HL-60/S4 (cell line): ENCODE data around the gene LDHAL6B.

Source experiments
- in situ Hi-C: fragments of 300-500 bp; cut with MboI; formaldehyde crosslinking; loops from 2 replicates; pipeline ENCODE4 v1.14.3; 2022; ENCODE audit warnings: low sequenced_read_pairs

LDHAL6B gene

DNA sequence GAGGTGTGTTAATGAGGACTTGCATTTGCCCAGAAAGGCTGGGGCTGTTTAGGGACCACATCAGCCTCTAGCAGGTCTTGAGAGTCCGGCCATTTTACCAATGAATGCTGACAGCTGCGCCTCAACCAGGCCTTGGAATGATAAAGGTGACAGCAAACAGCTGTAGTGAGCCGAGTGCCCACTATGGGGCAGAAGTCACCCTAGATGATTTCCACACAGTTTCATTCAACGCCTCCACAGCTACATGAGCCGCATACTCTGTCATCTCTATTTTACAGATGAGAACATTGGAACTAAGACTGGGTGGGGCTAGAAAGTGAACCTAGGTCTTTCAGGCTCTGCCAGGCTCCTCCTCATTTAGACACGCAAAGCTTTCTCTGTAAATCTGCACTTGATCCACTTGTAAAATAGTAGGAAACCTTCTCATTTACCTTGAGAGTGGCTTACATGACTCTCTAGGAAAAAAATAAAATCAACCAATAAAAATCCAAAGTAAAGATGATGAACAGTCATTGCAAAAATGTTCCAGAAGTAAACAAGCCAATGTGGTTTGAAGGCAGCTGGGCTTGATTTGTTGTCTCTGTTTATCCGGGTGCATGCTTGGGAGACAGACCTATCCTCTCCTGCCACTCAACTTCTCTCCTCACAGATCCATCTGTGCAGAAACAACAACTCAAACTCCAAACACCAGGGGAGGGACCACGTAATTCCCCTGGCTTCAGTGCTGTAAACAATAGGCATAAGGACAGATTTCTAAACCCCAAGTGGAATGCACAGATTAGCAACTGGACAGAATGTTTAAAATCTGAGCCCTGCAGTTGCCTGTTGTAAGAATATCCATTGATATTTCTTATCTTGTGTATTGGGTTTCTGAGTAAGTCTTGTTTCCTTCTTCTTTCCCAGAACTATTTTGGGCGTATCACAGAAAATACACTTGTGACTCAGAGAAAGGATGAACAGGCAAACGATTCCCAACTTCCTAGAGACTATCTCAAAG, 31.5 kb upstream of the LDHAL6B start:
- in situ Hi-C loops, result loop anchor here (25.0 kb wide), 1 partner anchor 312 kb away; no protein-coding TSS in a partner anchor

DNA sequence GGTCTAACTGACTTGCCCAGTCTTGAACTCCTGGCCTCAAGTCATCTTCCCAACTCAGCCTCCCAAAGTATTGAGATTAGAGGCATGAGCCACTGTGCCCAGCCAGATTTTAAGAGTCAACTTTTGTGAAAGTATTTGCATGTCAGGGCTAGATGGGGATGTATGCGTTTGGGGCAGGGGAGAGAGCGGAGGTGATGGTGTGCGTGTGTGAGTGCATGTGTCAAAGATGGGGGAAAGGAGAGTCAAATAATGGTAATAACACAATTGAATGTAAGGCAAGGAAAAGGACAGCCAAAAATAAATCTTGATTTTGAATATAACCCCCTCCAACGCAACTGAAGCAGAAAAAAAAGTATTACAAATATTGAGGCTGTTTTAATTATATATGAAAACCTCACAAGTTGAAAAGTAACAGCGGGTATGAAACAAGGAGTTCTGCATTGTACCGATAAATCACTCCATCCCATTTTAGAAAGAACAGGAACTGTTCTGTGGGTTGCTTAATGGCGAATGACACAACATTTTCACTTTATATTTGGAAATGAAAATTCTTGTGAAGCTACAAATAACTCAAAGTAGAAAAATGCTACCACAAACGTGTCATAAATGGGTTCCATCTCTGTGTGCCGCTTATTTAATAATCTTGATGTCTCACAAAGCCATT, 29.9 kb upstream of the LDHAL6B start:
- in situ Hi-C loops, result no loop called here

- in situ Hi-C loops, result no loop called here
These were observed 29.4 kb upstream of the LDHAL6B start for GRCh38 chr15:59177317-59177660.

DNA sequence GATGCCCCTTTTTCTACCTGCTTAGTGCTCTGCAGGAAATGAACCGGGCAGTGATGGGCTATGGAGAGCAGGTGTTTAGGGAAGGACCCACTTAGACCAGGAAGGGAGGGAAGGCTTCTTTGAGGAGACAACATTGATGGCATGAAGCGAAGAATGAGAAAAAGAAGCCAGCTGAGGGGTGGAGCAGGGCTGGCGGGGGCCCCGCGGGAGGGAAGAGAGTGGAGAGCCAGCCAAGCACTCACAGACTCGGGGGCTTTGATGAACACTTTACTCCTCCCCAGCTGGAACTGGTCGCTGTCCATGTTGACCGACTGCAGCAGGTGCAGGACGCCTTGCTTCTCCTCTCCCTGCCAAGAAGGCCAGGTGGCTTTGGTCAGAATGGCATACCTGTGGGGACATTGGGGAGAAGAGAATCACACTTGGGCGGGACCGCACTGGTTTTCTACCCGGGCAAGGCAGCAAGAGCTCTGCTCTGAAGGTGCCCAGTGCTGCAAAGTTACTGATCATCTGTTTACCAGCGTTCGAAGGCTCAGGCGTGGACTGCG, 28.4 kb upstream of the LDHAL6B start:
- in situ Hi-C loops, result no loop called here

DNA sequence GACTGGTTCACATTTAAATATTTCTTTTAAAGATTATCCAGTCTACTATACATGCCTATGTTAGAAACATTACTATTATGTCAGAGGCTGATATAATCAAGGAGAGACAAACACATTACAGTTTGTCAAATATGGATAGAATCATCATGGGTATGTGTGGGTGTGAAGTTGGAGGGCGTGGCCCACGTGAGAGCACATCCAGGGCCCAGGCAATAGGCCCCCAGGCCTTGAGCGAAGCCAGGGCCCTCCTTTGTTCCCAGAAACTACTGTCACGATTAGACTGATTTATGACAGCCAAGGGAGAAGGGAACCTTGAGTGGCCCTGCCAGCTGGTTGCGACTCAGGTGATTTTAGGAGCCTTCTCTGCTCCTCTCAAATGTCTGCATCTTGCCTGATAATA, 26.9 kb upstream of the LDHAL6B start:
- in situ Hi-C loops, result no loop called here

DNA sequence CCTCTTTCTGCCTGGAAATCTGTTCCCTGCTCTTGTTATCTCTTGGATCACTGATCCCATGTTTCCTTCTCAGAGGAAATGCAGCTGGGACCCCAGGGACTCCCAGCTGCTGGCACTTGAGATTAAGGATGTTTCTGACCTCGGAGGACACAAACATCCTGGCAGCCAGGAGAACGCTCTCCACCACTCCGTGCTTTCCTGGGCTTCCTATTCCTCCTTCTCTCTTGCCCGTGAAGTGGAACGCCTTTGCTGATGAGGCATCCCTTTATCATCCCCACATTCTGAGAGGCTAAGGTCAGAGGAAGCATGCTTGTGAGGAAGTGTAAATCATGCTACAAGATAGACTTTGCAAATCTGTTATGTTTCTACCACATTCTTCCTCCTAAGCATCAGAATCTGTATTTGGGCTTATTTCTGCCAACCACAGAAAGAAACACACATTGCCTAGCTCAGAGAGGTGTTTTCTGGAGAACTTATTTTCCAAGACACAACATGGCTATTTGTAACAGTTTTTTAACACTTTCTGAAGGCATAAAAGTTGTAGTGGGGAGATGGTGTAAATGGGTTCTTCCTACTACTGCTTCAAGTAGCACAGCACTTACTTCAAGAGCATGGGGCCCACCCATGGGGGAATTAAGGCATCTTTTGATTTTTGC, 25.6 kb upstream of the LDHAL6B start:
- in situ Hi-C loops, result no loop called here

GRCh38 chr15:59185725-59186124, 20.9 kb upstream of the LDHAL6B start:
- in situ Hi-C loops, result no loop called here

- in situ Hi-C loops, result no loop called here
These were observed 20.1 kb upstream of the LDHAL6B start for GRCh38 chr15:59186501-59186900.

GRCh38 chr15:59189241-59189640, 17.4 kb upstream of the LDHAL6B start:
- in situ Hi-C loops, result no loop called here

DNA sequence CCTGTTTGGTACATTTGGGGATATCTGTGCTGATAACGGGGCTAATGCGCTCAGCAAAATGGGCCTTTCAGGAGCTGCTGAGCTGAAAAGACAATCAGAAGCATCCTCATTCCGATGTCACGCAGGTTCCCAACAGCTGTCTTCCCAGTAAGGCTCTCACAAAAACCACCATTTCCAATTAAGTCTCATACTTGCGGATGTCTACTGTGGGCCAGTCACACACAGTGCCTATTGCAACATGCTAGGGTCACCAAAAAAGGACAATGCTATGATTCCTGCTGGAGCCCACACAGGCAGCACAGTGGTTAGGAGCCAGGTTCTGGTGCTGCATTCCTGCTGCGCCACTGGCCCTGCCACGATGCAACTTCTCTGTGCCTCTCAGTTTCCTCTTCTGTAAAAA, 16.4 kb upstream of the LDHAL6B start:
- in situ Hi-C loops, result no loop called here

DNA sequence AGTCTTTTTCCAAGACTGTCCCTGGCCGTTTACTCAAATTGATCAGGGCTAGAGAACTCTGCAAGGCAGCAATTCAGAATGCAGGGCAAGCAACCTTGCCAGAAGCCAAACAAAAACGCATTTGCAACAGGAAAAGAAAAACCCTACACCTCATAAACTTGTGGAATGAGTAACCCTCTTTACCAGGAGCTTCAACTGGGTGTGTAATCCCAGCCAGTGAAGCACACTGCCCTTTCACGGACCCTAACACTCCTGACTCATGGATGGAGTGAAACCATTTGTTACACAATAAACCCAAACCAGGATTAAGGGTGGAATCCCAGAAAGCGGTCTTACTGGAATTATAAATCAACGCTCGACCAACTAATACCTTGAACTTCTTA, 14.8 kb upstream of the LDHAL6B start:
- in situ Hi-C loops, result no loop called here

DNA sequence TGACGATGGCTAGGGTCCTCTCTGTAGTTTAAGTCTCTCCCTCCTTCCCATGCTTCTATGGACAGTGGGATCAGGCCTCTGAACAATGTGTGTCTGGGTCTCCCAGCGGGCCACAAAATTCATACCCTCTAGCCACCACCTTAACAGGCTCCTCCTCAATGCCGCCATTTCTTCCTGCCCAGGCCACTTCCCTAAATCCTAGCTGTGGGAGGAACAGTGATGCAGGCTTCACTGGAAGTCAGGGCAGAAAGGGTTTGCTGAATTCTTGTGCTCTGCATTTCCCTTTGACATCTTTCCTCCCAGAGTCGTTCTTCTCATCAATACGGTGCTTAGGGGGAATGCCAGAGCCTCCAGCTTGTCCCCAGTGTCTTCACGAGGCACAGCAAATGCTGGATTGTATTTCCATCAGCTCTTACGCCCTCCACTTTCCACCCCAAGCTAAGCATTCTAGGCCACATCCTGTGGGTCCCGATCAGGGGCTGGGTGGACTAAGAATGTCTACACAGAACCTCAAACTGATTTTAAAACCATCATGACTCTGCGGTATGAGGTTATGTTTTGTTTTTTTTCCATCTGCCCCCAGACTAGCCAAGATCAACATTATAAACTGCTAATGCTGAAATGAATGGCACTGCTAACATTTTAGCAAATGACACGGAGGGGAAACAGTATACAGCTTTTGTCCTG, 11.9 kb upstream of the LDHAL6B start:
- in situ Hi-C loops, result no loop called here

DNA sequence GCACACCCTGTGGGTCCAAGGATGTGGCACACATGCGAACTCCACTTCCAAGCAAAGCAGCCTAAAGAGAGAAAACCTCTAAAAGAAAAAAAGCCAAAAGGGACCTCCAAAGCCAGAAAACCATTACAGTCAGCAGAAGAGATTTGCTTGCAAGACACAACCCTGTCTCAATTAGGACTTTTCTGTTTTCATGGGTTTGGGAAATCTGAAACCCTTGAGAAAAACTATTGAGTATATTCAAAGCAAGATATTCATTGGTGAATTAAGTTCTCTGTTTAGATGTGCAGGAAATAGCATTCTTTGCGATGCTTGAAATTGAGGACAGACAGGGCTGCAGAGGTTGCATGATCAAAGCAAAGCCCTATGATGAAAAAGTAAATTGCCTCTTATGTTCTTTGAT, 10.2 kb upstream of the LDHAL6B start:
- in situ Hi-C loops, result no loop called here

GRCh38 chr15:59197454-59197853, 9.2 kb upstream of the LDHAL6B start:
- in situ Hi-C loops, result no loop called here

DNA sequence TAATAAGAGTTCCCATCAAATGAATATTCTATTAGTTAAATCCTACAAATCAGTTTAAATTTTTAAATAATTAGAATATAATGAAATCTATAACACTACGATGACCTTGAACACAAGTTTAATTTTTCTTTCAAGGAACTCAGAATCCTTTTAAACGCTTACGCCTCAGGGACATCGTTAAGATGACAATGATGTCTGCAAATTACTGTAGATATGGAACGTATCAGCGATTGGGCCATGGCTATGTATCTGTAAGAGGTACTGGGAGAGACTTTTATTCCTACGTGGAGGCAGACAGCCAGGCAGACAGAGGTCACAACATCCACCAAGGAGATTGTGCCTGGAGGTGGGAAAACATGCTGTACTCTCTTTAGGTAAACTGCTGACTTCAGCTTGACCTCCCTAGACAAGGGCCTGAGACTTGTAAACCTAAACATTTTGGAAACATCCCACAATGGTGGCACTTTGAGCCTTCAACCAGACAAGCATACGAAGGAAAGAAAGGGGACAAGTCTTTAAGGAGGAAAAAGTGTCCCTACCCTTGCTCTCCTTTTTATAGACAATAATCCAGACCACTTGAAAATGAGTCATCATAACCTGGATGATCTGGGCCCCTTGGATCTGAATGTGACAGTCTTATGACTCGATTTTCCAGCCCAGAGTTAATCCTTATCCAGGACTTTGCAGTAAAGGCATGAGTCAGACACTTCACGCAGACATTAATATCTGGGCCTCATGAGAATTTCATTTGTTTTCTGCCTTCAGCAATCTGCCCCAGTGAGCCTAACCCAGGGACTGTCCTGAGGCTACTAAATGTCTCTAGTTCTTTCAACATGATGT, 6.8 kb upstream of the LDHAL6B start:
- in situ Hi-C loops, result no loop called here

- in situ Hi-C loops, result no loop called here
These were observed 6.1 kb upstream of the LDHAL6B start for GRCh38 chr15:59200560-59200959.

DNA sequence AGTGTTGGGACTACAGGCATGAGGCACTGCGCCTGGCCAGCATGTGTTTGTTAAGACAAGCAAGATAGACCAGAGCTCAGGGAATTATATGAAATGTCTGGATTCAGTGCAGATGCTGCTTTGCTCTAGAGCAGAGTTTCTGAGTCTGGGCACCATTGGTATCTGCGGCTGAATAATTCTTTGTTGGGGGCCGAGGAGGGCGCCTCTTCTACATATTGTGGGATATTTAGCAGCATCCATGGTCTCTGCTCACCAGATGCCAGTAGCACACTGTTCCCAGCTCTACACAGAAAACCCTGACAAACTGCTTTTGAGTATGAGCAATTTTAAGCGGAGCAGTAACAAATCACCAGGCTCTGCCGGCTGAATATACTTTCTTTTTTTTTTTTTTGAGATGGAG, 3.6 kb upstream of the LDHAL6B start:
- in situ Hi-C loops, result no loop called here

DNA sequence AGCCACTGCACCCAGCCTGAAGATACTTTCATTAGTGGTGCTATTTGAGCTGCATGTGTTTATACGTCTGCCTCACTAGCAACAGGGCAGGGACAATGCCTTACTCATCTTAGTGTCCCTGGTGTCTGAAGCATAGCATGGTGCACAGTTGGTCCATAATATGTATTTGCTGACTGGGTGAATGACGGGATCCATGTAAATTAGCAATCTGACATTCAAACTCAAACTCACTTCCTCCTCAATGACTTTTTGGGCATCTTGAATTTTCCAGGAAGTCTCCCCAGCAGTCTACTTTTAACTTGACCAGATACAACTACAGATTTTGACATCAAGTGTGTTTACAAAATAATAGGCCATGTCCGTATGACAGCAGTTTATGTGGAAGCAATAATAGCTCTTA, 3.0 kb upstream of the LDHAL6B start:
- in situ Hi-C loops, result no loop called here

- in situ Hi-C loops, result no loop called here
These were observed 612 bp upstream of the LDHAL6B start for GRCh38 chr15:59205839-59206622.
